ENCODE measurements around the gene ZNF736.
"Not testable (repeated sequence)": the region's sequence is repeated elsewhere in the genome, so short reads cannot be mapped to it uniquely, and the experiment has no call there.

Gene ZNF736

DNA sequence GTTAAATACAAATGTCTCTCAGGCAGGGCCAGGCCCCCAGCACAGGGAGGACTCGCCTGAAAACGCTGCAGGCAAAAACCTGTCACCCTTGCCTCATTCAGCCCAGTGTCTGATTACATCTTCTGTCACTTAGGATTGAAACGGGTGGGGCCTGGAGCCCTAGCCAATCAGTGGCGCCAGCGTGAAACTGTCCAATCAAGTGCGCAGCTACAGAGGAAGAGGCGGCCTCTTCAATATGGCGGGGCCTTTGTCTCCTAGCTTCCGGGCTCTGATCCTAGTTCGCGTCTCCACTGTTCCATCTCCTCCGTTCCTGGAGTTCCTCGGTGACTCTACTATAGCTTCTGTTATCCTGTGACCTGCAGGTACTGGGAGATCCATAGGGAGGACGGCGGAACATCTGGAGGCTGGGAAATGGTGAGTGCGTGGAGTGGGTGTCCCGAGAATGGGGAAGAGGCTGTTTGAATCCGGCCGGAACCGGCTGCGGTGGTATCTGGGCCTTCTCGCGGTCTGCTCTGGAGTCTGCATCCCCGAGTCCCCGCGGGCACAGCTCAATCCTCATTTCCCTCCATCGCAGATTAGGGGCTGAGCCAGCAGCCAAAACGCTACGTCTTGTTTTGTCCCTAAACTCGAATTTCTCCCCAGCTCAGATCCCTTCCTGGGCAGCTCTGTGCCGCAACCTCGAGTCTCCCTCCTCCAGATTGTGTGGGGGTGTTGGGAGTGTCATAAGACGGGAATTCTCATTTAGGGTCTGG, at the start of gene ZNF736:
Gene ZNF736, plus strand, starts transcription at position 222 of the 752 bp plus-strand sequence. Its CDS starts 190 bp downstream, at position 412.
- peak; percentile 80 for DNase-seq (ENCODE audit: low read depth)
- peak within 1 kb of the TSS; percentile 96 for H3K4me3 ChIP-seq (ENCODE audit: control insufficient read depth, low read depth, low read length)
- no peak for TF ChIP-seq CTCF (IDR thresholded peaks at IDR 0.05; ENCODE audit: control insufficient read depth, insufficient read depth, low read depth, low read length, missing control alignments)

- H3K4me3 ChIP-seq (ENCODE audit: control insufficient read depth, low read depth, low read length), result no peak overlapping the region
- TF ChIP-seq CTCF (IDR thresholded peaks at IDR 0.05; ENCODE audit: control insufficient read depth, insufficient read depth, low read depth, low read length, missing control alignments), result no peak
- DNase-seq (ENCODE audit: low read depth), result no peak
Measured at GRCh38 chr7:64266341-64266919, 47.3 kb upstream of the ZNF736 start.

DNA sequence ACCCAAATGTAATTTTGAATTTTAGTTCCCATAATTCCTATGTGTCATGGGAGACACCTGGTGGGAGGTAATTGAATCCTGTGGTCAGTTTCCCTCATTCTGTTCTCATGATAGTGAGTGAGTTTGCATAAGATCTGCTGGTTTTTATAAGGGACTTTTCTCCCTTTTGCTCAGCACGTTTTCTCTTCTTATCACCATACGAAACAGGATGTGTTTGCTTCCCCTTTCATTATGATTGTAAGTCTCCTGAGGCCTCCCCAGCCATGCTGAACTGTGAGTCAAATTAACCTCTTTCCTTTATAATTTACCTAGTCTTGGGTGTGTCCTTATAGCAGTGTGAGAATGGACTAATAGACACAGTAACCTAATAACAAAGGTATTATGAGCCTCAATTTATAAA, 36.1 kb upstream of the ZNF736 start:
- TF ChIP-seq CTCF (IDR thresholded peaks at IDR 0.05; ENCODE audit: control insufficient read depth, insufficient read depth, low read depth, low read length, missing control alignments), result no peak
- DNase-seq (ENCODE audit: low read depth), result no peak
- H3K4me3 ChIP-seq (ENCODE audit: control insufficient read depth, low read depth, low read length), result no peak overlapping the region

GRCh38 chr7:64294701-64295420, 18.9 kb upstream of the ZNF736 start:
- no peak for DNase-seq (ENCODE audit: low read depth)
- TF ChIP-seq CTCF (IDR thresholded peaks at IDR 0.05; ENCODE audit: control insufficient read depth, insufficient read depth, low read depth, low read length, missing control alignments), result no peak
- no peak overlapping the region for H3K4me3 ChIP-seq (ENCODE audit: control insufficient read depth, low read depth, low read length)

GRCh38 chr7:64297418-64297817, 16.3 kb upstream of the ZNF736 start:
- not testable (repeated sequence) for DNase-seq (ENCODE audit: low read depth)

DNA sequence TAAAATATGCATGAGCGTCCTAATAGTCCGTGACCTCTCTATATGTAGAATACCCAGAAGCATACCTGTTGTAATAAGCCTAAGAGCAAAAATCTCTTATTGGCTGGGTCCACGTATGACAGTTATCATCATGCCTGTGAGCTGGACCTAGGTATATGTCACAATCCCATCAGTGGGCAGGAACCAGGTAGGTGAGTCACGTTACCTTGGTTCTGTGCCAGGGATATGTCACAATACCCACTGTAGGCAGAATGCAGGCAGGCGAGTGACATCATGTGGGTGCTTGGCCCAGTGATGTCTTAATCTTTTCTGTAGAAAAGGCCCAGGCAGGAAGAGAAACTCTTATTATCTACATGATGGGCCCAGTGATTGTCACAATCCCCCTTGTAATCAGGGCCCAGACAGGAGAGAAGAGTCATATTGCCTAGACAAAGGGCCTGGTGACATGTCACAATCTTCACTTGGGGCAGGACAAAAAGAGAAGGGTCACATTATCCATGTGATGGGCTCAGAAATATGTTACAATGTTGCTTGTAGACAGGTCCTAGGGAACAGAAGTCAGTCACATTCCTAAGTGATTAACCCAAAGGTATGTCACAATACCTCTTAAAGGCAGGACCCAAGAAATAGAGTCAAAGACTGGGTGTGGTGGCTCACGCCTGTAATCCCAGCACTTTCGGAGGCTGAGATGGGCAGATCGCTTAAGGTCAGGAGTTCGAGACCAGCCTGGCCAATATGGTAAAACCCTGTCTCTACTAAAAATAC, 12.9 kb upstream of the ZNF736 start:
- TF ChIP-seq CTCF (IDR thresholded peaks at IDR 0.05; ENCODE audit: control insufficient read depth, insufficient read depth, low read depth, low read length, missing control alignments), result no peak
- DNase-seq (ENCODE audit: low read depth), result no peak
- H3K4me3 ChIP-seq (ENCODE audit: control insufficient read depth, low read depth, low read length), result no peak overlapping the region

More at GRCh38 chr7:64297418-64297817, 16.3 kb upstream of the ZNF736 start:
- H3K4me3 ChIP-seq (ENCODE audit: control insufficient read depth, low read depth, low read length), result not testable (repeated sequence)
